Sigmoid colon (tissue), 4 donors: ENCODE results near the gene PRDM12.

Experiments used
- POLR2A ChIP-seq, 2 donors: fragments of 450-650 bp; IDR thresholded peaks; one replicate each; pipeline ENCODE4 v1.6.1; 2016; ENCODE audit warnings: antibody characterized with exemption in 2 of 2, mild to moderate bottlenecking in 2 of 2, moderate library complexity in 2 of 2
- POLR2AphosphoS5 ChIP-seq, 4 donors: sonication (generic); formaldehyde crosslinking; IDR thresholded peaks; one replicate each; pipeline ENCODE4 v1.6.1; 2017; ENCODE audit warnings: antibody characterized with exemption in 4 of 4
- TF ChIP-seq, protein P1 (sequence below), 4 experiments: fragments of 450-650 bp in 3 of 4; fragments of 200-600 bp in 1 of 4; IDR thresholded peaks; one replicate each; pipeline ENCODE4 v1.5.1; 2016 to 2019; ENCODE audit warnings: antibody characterized with exemption in 4 of 4, mild to moderate bottlenecking in 3 of 4, moderate library complexity in 2 of 4

DNA sequence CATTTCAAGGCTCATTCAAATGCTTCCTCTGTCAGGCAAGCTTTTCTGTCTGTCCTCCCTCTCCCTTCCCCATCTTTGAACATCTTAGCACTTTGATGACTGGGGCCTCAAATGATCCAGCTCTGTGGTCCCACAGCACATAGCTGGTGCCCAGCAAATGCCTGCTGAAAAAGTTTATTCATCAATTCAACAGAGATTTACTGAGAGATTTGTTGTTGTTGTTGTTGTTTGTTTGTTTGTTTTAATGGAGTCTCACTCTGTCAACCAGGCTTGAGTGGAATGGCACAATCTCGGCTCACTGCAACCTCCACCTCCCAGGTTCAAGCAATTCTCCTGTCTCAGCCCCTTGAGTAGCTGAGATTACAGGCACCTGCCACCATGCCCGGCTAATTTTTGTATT is 23.2 kb downstream of the PRDM12 start:
- TF ChIP-seq, protein P1, sequence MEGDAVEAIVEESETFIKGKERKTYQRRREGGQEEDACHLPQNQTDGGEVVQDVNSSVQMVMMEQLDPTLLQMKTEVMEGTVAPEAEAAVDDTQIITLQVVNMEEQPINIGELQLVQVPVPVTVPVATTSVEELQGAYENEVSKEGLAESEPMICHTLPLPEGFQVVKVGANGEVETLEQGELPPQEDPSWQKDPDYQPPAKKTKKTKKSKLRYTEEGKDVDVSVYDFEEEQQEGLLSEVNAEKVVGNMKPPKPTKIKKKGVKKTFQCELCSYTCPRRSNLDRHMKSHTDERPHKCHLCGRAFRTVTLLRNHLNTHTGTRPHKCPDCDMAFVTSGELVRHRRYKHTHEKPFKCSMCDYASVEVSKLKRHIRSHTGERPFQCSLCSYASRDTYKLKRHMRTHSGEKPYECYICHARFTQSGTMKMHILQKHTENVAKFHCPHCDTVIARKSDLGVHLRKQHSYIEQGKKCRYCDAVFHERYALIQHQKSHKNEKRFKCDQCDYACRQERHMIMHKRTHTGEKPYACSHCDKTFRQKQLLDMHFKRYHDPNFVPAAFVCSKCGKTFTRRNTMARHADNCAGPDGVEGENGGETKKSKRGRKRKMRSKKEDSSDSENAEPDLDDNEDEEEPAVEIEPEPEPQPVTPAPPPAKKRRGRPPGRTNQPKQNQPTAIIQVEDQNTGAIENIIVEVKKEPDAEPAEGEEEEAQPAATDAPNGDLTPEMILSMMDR (IDR thresholded peaks at IDR 0.05): no peak
- no peak for TF ChIP-seq POLR2A (IDR thresholded peaks at IDR 0.05)
- no peak for TF ChIP-seq POLR2AphosphoS5 (IDR thresholded peaks at IDR 0.05)
